ENCODE measurements around the gene SYNJ2. TPM values are rescaled to one million over a fixed set of nuclear protein-coding genes. Genes with fewer than 3 reads are reported as not detected.

SYNJ2 gene
- total RNA-seq, 4 donors from 2014 or later = 2.6 to 7.5 (median 5.5) TPM

- intact Hi-C loops (cut with DNase I; ENCODE audit: low total_unique reads) = no loop called here
- TF ChIP-seq CTCF (IDR thresholded peaks at IDR 0.05) (no peak), POLR2A (IDR thresholded peaks at IDR 0.05) (no peak)
- WGBS, 2 donors = 94 to 98% methylated on average over 9 of the region's 9 CpGs
- no peak overlapping the region for H3K4me3 ChIP-seq (ENCODE audit: low read depth, poor library complexity, severe bottlenecking)
- DNase-seq (ENCODE audit: low spot score in 2 of 2) = peak in 1 of 2 donors; percentile 76
Measured at GRCh38 chr6:158056355-158056754, 74.7 kb downstream of the SYNJ2 start.

- TF ChIP-seq CTCF (IDR thresholded peaks at IDR 0.05) (no peak), POLR2A (IDR thresholded peaks at IDR 0.05) (no peak)
- 96 to 98% methylated on average over 9 of the region's 9 CpGs for WGBS, 2 donors
- DNase-seq (ENCODE audit: low spot score in 2 of 2) = no peak
- intact Hi-C loops (cut with DNase I; ENCODE audit: low total_unique reads) = no loop called here
- no peak overlapping the region for H3K4me3 ChIP-seq (ENCODE audit: low read depth, poor library complexity, severe bottlenecking)
Measured at GRCh38 chr6:158056804-158057203, 75.1 kb downstream of the SYNJ2 start.

- TF ChIP-seq CTCF (IDR thresholded peaks at IDR 0.05) (no peak), POLR2A (IDR thresholded peaks at IDR 0.05) (no peak)
- no peak overlapping the region for H3K4me3 ChIP-seq (ENCODE audit: low read depth, poor library complexity, severe bottlenecking)
- 68 to 69% methylated on average over 21 of the region's 21 CpGs for WGBS, 2 donors
- no peak for DNase-seq (ENCODE audit: low spot score in 2 of 2)
- intact Hi-C loops (cut with DNase I; ENCODE audit: low total_unique reads) = no loop called here
Measured at GRCh38 chr6:158057213-158057987, 75.7 kb downstream of the SYNJ2 start.

- no peak for DNase-seq (ENCODE audit: low spot score in 2 of 2)
- TF ChIP-seq POLR2A (IDR thresholded peaks at IDR 0.05) (no peak), CTCF (IDR thresholded peaks at IDR 0.05) (no peak)
- intact Hi-C loops (cut with DNase I; ENCODE audit: low total_unique reads) = no loop called here
- no peak overlapping the region for H3K4me3 ChIP-seq (ENCODE audit: low read depth, poor library complexity, severe bottlenecking)
- WGBS, 2 donors = 0% methylated on average over 1 of the region's 1 CpG
Measured at GRCh38 chr6:158058171-158058651, 76.5 kb downstream of the SYNJ2 start.

GRCh38 chr6:158059108-158059507, 77.4 kb downstream of the SYNJ2 start:
- 98% methylated on average over 13 of the region's 13 CpGs for WGBS, 2 donors
- TF ChIP-seq CTCF (IDR thresholded peaks at IDR 0.05) (no peak), POLR2A (IDR thresholded peaks at IDR 0.05) (no peak)
- DNase-seq (ENCODE audit: low spot score in 2 of 2) = no peak

More at GRCh38 chr6:158059108-158059507, 77.4 kb downstream of the SYNJ2 start:
- intact Hi-C loops (cut with DNase I; ENCODE audit: low total_unique reads) = no loop called here
- no peak overlapping the region for H3K4me3 ChIP-seq (ENCODE audit: low read depth, poor library complexity, severe bottlenecking)
